HG02678 (cell line): ENCODE results near the gene RADIL.

ENCODE experiments used
- ATAC-seq: cut with Tn5 transposase; IDR thresholded peaks from one replicate; pipeline ENCODE4 v1.9.1; 2021; ENCODE audit warnings: mild to moderate bottlenecking, moderate library complexity; ENCODE audit not compliant: unreplicated experiment

Gene RADIL

DNA sequence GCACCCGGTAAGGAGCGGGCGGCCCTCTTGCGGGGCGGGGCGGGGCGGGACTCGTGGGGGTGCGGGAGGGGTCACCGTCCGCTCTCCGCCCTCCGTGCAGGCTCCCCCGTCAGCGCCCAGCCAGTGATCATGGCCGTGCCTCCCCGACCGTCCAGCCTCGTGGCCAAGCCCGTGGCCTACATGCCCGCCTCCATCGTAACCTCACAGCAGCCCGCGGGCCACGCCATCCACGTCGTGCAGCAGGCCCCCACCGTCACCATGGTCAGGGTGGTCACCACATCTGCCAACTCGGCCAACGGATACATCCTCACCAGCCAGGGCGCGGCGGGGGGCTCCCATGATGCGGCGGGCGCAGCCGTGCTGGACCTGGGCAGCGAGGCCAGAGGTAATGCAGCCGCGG, 124.3 kb downstream of the RADIL start:
- no peak for ATAC-seq

DNA sequence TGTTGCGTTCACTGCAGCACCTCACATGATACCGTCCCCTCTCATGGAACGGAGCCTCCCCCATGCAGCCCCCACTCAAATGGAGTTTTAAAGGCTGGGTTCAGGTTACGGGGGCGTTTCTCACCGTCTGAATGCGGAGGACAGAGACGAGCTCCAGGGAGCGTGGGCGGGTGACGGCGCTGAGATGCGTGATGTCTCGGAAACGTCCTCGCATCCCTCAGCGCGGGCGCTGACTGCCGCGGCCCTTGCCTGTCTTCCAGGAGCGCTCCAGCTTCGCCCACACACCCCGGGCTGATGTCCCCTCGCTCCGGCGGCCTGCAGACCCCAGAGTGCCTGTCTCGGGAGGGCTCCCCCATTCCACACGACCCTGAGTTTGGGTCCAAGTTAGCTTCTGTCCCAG, 124.7 kb downstream of the RADIL start:
- ATAC-seq = no peak

DNA sequence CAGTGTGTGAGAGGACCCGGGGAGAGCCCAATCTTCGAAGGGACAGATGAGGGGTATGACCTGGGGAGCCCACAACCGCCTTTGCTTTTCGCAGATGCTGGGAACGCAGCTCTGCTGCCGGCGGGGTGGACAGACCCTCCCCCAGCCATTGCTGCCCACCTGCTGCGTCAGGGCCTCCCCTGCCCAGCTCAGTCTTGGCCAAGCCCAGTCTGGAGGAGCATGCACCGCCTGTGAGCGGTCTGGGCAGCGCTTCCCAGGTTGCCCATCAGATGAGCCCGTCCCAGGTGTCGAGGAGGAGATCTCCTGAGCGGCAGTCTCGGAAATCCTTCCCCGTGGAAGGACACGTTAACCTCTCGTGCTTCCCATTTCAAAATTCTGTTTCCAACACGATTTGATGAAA, 125.4 kb downstream of the RADIL start:
- no peak for ATAC-seq

- ATAC-seq = no peak
Measured at GRCh38 chr7:4755045-4755444, 128.5 kb downstream of the RADIL start.

- ATAC-seq = no peak
Measured at GRCh38 chr7:4754433-4755010, 129.0 kb downstream of the RADIL start.

DNA sequence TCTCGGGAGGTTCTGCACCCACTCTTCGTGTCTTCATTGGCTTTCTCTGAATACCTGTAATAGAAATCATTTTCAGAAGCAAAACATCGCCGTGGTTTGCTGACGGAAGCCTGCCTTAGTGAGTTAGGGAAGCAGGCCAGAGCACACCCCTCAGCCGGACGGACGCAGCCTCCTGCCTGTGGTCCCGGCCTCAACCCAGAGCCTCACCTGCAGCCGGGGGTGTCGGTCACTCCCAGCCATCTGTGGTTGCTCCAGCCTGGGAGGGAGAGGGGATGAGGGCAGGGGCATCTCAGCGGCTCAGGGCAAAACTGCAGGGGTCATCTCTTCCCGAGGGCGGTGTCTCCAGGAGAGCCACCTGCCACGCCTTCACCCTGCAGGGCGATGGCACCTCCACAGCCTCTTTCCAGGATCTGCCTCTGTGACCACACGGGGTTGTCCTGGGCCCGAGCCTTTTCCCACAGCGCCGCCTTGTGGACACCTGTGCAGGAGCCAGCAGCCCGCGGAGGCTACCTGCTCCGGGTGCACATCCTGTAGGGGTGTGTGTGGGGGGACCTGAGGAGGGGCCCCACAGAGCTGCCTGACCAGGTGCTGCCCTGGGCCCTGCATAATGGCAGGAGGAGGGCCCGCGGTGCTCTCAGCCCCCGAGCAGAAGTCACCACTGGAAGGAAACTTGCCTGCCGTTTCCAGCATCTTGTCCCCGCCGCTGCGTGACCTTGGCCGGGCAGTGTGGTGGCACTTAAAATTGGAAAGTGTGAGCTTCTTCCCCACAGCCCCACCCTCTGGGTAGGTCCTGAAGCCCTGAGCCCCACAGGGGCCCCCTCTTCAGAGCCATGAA, 129.7 kb downstream of the RADIL start:
- ATAC-seq = peak; percentile 88

DNA sequence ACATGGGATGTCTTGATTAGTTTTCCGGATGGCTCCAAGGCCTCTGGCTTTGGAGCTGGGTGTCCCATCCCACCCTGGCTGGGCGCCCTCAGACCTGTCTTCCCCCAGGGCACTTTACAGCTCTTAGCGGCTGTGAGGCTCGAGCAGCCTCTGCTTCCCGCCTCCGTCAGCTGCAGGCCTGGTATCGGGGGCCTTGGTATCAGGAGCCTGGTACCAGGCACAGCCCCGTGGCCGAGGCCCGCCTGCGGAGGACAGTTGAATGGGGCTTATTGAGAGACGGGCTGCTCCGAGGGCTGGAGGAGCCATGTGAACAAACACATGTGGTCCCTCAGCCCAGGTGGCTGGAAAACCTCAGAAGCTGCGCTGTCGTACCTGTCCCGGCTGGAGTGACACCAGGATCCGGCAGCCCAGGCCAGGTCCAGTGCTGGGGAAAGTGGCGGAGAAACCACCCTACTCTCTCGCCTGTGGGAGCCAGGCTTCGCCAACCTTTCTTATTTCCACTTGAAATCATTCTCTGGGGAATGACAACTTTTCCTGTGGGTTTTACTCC, 132.0 kb downstream of the RADIL start:
- ATAC-seq = no peak

DNA sequence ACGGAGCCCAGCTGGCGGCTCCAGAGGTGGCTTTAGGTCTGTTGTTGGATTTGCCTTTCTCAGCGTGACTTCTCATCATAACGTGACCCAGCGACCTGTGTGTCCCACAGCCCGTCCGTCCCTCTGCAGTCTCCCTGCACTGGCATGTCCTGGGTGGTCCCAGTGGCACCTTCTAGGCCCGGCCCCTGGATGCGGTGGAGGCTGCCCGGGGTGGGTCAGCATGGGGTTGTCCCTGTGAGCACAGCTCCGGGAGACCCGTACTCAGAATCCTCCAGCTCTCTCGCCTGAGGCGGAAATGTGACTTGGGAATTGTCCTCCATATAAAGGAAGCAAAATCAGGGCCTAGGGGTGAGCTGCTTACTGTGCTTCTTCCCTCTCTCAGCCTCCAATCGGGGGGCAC, 133.7 kb downstream of the RADIL start:
- no peak for ATAC-seq

DNA sequence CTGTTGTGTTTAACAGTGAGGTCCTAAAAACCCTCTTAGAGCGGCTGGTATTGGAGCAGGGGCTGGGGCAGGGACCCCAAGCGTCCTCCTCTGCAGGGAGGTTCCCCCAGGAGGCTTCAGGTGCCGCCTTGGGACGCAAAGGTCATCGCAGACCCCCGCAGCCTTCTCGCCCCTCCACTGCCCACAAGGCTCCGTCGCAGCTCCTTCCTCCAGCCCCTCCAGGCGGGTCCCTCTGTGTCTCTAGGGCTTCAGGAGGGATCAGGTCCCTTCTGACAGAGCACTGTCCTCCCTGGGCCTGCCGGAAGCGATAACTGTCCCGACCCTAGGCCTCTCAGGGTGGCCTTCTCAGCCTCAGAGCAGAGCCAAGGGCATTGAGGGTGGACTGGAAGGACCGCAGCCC, 134.2 kb downstream of the RADIL start:
- no peak for ATAC-seq
